HL-60 (cell line): ENCODE data around the gene SLC23A3.

ENCODE experiments used
- DNase-seq, 2 experiments: peaks; one replicate each; pipeline ENCODE4 v3.0.0-alpha.2; 2010 to 2020; ENCODE audit warnings: low read depth in 1 of 2, low spot score in 1 of 2
- H3K27ac ChIP-seq: fragments of 250-450 bp; sonication (Bioruptor Pico); replicated peaks from 2 replicates; pipeline ENCODE4 v1.5.1; 2020; ENCODE audit warnings: mild to moderate bottlenecking, moderate library complexity
- H3K27me3 ChIP-seq: fragments of 250-450 bp; sonication (Bioruptor Pico); 2 replicates; pipeline ENCODE4 v1.5.1; 2021; ENCODE audit warnings: mild to moderate bottlenecking, moderate library complexity; ENCODE audit not compliant: insufficient read depth, poor library complexity, severe bottlenecking
- H3K4me3 ChIP-seq: replicated peaks from 2 replicates; pipeline ENCODE4 v1.5.1; 2011; ENCODE audit warnings: mild to moderate bottlenecking, control low read depth, low read length; ENCODE audit not compliant: insufficient read depth
- CTCF ChIP-seq: IDR thresholded peaks from one replicate; pipeline ENCODE4 v1.5.1; 2011; ENCODE audit warnings: low read length, control low read depth, inconsistent platforms; ENCODE audit not compliant: insufficient read depth
- GABPA ChIP-seq: IDR thresholded peaks from 2 replicates; pipeline ENCODE4 v1.6.1; 2012; ENCODE audit warnings: low read depth
- POLR2AphosphoS5 ChIP-seq: IDR thresholded peaks from 2 replicates; pipeline ENCODE4 v1.6.1; 2012; ENCODE audit warnings: low read depth
- REST ChIP-seq: IDR thresholded peaks from 2 replicates; pipeline ENCODE4 v1.6.1; 2012; ENCODE audit warnings: low read depth; ENCODE audit not compliant: insufficient replicate concordance
- SPI1 ChIP-seq: IDR thresholded peaks from 2 replicates; pipeline ENCODE4 v1.6.1; 2012; ENCODE audit warnings: low read depth, mild to moderate bottlenecking, borderline replicate concordance

Gene SLC23A3

GRCh38 chr2:219119422-219120043, 50.3 kb downstream of the SLC23A3 start:
- TF ChIP-seq REST (no peak), CTCF (peak; percentile 29), GABPA (no peak)
- no peak overlapping the region for H3K27ac ChIP-seq
- H3K27me3 ChIP-seq = no peaks in the 10 kb centered on the region
- H3K4me3 ChIP-seq = no peak overlapping the region
- peak in 1 of 2 experiments; percentile 60 for DNase-seq

DNA sequence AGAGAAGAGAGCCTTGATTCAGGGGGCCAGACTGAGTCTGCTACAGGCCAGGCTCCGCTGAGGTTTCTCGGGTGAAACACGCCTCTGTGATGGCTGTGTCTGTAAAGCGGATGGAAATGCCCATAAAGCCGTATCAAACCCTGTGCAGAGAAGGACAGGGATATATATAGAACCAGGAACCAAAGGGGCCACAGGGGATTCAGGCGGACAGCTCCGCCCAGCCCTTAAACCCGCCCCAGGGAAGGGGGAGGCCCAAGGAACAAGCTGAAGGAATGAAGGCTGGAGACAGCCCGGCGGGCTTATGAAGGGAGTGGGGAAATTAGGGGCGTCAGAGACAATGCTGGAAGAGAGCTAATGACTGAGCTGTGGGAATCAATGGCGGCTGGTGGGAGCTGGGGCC, 51.3 kb downstream of the SLC23A3 start:
- TF ChIP-seq CTCF = no peak
- TF ChIP-seq SPI1 = no peak
- no peak for TF ChIP-seq GABPA
- no peak for TF ChIP-seq REST
- no peak for TF ChIP-seq POLR2AphosphoS5
- DNase-seq = no peak
- H3K27me3 ChIP-seq = no peaks in the 10 kb centered on the region
- H3K4me3 ChIP-seq = no peak overlapping the region
- no peak overlapping the region for H3K27ac ChIP-seq

GRCh38 chr2:219116776-219117646, 52.8 kb downstream of the SLC23A3 start:
- Histone ChIP-seq H3K27me3 (no peaks in the 10 kb centered on the region), H3K27ac (no peak overlapping the region), H3K4me3 (no peak overlapping the region)
- TF ChIP-seq SPI1 = no peak
- TF ChIP-seq CTCF = no peak
- TF ChIP-seq POLR2AphosphoS5 = no peak
- no peak for TF ChIP-seq REST
- DNase-seq = no peak
